Neuron (in vitro differentiated cells): ENCODE measurements around the gene YLPM1.

Source experiments
- H2AFZ ChIP-seq: one replicate; pipeline ENCODE4 v1.6.1; 2013; ENCODE audit warnings: low read depth, mild to moderate bottlenecking, inconsistent platforms, low read length, moderate library complexity
- H3K27me3 ChIP-seq: one replicate; pipeline ENCODE4 v1.6.1; 2013; ENCODE audit warnings: low read length; ENCODE audit not compliant: insufficient read depth
- H3K36me3 ChIP-seq: one replicate; pipeline ENCODE4 v1.6.1; 2013; ENCODE audit warnings: low read length; ENCODE audit not compliant: insufficient read depth
- H3K4me1 ChIP-seq: one replicate; pipeline ENCODE4 v1.6.1; 2013; ENCODE audit warnings: low read length; ENCODE audit not compliant: insufficient read depth
- H3K4me3 ChIP-seq: 2 replicates; pipeline ENCODE4 v1.5.1; 2013; ENCODE audit warnings: mild to moderate bottlenecking, low read length, moderate library complexity
- H3K9me3 ChIP-seq: one replicate; pipeline ENCODE4 v1.6.1; 2013; ENCODE audit warnings: low read length

Gene YLPM1

DNA sequence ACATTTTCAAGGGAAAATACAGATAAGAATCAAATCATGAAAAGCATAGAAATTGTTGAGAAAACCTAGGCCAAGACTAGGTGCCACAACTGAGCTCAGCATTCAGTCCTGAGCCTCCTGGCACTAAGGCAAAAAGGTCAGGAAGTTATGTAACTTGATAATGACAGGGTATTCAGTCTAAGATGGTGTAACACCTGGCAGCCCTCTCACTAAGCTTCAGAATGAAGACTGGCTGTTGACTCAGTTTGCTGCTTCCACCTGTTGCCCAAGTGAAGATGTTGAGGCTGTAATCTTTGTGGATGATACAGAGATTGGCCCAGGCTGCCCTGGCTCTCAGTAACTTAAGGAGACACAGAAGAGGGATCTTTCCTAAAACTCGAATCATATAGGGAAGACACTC, 93.2 kb downstream of the YLPM1 start:
- Histone ChIP-seq H3K9me3 (no peaks in the 10 kb centered on the region), H3K36me3 (no peaks in the 10 kb centered on the region), H3K27me3 (no peaks in the 10 kb centered on the region), H2AFZ (no peak overlapping the region), H3K4me1 (peaks cover 8% of the 10 kb centered on the region), H3K4me3 (no peak overlapping the region)

DNA sequence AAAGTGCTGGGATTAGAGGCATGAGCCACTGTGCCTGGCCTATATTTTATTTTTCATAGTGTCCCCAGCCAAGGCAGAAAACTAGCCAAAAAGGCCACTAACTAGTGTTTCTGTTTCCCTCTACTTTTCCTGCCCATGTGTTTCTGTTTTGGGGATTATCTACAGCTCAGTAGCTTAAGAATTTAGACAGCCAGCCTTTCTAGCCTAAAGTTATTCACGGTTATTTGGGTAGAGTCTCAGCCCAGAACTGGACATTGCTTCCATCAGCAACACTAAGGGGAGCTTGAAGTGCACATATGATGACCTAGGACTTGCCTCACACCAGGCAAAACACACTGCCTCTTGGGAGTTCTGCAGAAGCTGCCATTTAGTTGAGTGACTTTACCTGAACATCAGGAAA, 94.9 kb downstream of the YLPM1 start:
- Histone ChIP-seq H3K4me3 (no peak overlapping the region), H3K4me1 (peaks cover 4% of the 10 kb centered on the region), H3K27me3 (no peaks in the 10 kb centered on the region), H2AFZ (no peak overlapping the region), H3K36me3 (no peaks in the 10 kb centered on the region), H3K9me3 (no peaks in the 10 kb centered on the region)

GRCh38 chr14:74859757-74860552, 96.8 kb downstream of the YLPM1 start:
- Histone ChIP-seq H3K27me3 (no peaks in the 10 kb centered on the region), H3K4me1 (no peaks in the 10 kb centered on the region), H3K36me3 (no peaks in the 10 kb centered on the region), H3K4me3 (no peak overlapping the region), H3K9me3 (no peaks in the 10 kb centered on the region), H2AFZ (no peak overlapping the region)

- Histone ChIP-seq H3K9me3 (no peaks in the 10 kb centered on the region), H3K27me3 (no peaks in the 10 kb centered on the region), H2AFZ (no peak overlapping the region), H3K4me1 (no peaks in the 10 kb centered on the region), H3K4me3 (no peak overlapping the region), H3K36me3 (no peaks in the 10 kb centered on the region)
These were observed 98.0 kb downstream of the YLPM1 start for GRCh38 chr14:74860899-74861733.

DNA sequence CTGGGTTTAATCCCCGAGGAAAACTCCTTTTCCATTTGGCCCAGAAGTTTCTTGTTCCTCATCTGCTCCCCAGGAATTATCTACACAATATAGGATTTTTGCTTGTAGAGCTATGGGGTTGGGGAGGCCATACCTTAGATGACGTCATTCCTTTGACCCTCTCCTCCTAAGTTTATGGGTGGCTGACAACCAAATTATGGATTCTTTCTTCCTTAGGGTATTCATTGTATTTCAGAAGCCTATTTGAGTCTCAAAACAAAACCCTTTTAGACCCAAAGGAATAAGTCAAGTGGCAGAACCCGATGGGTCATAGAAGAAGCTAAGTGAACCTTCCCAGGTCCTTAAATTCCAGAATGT, 98.6 kb downstream of the YLPM1 start:
- Histone ChIP-seq H2AFZ (no peak overlapping the region), H3K27me3 (no peaks in the 10 kb centered on the region), H3K36me3 (no peaks in the 10 kb centered on the region), H3K4me1 (no peaks in the 10 kb centered on the region), H3K9me3 (no peaks in the 10 kb centered on the region), H3K4me3 (no peak overlapping the region)

- no peak overlapping the region for H2AFZ ChIP-seq
- H3K36me3 ChIP-seq: no peaks in the 10 kb centered on the region
- no peak overlapping the region for H3K4me3 ChIP-seq
- H3K27me3 ChIP-seq: peaks cover 2% of the 10 kb centered on the region
- H3K9me3 ChIP-seq: no peaks in the 10 kb centered on the region
- no peaks in the 10 kb centered on the region for H3K4me1 ChIP-seq
These were observed 100.2 kb downstream of the YLPM1 start for GRCh38 chr14:74863274-74863673.

DNA sequence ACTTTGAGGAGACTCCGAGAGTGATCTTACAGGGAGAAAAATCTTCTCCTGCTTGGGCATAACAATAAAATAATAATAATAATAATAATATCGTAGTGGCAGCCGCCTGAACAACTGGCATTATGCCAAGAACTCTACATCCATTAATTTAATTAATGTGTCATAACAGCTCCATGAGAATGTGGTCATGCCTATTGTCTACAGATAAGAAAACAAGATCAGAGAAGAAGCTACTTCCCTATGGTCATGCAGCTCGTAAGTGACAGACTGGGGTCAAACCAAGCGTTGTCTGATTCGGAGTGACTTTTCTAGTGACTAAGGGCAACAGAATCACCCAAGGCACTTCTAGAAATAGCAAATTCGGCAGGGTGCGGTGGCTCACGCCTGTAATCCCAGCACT, 101.1 kb downstream of the YLPM1 start:
- Histone ChIP-seq H3K4me1 (no peaks in the 10 kb centered on the region), H2AFZ (no peak overlapping the region), H3K4me3 (no peak overlapping the region), H3K36me3 (no peaks in the 10 kb centered on the region), H3K9me3 (no peaks in the 10 kb centered on the region), H3K27me3 (peaks cover 2% of the 10 kb centered on the region)

- H3K4me3 ChIP-seq: no peak overlapping the region
- H3K4me1 ChIP-seq: no peaks in the 10 kb centered on the region
- no peaks in the 10 kb centered on the region for H3K36me3 ChIP-seq
- H2AFZ ChIP-seq: no peak overlapping the region
- peaks cover 2% of the 10 kb centered on the region for H3K27me3 ChIP-seq
- H3K9me3 ChIP-seq: no peaks in the 10 kb centered on the region
These were observed 102.0 kb downstream of the YLPM1 start for GRCh38 chr14:74865156-74865555.

DNA sequence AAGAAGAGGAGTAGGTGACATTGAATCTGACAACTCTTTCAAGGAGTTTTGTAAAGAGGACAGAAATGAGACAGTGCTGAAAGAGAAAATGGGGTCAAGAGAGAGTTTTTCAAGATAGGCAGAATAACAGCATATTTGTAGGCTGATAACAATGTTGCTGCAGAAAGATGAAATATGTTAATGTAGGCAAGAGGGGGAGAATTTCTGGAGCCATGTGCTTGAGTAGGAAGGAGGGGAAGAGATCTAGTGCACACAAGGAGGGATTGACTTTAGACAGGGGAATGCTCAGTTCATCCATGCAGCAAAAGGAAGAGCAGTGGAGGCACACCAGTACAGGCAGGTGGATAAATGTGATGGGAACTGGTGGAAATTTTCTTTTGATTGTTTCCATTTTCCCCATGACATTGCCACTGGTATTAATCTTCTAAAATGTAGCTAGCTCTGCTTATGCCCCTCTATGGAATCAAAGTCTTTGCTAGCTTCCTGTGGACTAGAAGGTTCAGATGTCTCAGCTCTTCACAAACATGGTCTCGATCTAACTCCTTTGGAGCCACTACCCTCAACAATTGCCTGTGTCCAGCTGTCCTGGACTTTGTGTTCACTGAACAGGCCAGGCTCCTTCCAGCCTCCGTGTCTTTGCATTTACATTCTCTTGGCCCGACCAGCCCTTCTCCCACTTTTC, 103.7 kb downstream of the YLPM1 start:
- Histone ChIP-seq H3K4me3 (no peak overlapping the region), H3K4me1 (no peaks in the 10 kb centered on the region), H3K27me3 (peaks cover 2% of the 10 kb centered on the region), H3K9me3 (no peaks in the 10 kb centered on the region), H2AFZ (no peak overlapping the region), H3K36me3 (no peaks in the 10 kb centered on the region)

- Histone ChIP-seq H3K4me3 (no peak overlapping the region), H2AFZ (no peak overlapping the region), H3K36me3 (no peaks in the 10 kb centered on the region), H3K9me3 (no peaks in the 10 kb centered on the region), H3K27me3 (peaks cover 2% of the 10 kb centered on the region), H3K4me1 (no peaks in the 10 kb centered on the region)
These were observed 104.6 kb downstream of the YLPM1 start for GRCh38 chr14:74867673-74868072.

DNA sequence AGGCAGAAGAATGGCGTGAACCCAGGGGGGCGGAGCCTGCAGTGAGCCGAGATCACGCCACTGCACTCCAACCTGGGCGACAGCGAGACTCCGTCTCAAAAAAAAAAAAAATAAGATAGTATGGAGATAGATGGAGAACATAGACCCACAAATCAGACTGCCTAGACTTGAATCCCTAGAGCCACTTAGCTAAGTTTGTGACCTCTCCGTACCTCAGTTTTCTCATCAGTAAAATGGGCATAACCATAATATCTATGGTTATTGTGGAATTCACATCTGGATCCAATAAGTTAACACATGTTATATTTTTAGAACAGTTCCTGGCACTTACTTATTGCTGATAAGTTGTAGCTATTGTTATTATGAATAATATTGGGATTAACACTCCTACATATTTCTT, 105.6 kb downstream of the YLPM1 start:
- Histone ChIP-seq H3K36me3 (no peaks in the 10 kb centered on the region), H2AFZ (no peak overlapping the region), H3K9me3 (no peaks in the 10 kb centered on the region), H3K27me3 (peaks cover 5% of the 10 kb centered on the region), H3K4me3 (no peak overlapping the region), H3K4me1 (no peaks in the 10 kb centered on the region)

DNA sequence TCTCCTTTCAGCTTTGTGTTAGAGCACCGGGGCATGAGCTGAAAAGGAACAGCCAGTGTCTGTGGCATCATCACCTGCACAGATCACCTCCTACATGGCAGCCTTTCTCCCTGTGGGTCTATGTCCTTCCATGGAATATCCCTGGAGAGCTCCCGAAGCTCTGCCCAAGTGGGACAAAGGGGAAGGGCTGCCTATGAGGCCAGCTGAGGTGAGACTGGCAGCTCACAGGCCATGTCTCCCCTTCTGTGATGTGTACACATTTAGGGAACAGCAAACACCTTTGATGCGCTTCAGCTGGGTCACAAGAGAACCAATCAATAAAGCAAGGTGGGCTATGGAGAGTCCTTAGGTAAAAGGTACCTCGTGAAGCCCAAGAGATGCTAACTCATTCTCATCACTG, 108.7 kb downstream of the YLPM1 start:
- no peak overlapping the region for H3K4me3 ChIP-seq
- no peak overlapping the region for H2AFZ ChIP-seq
- H3K27me3 ChIP-seq: peaks cover 5% of the 10 kb centered on the region
- no peaks in the 10 kb centered on the region for H3K9me3 ChIP-seq
- H3K4me1 ChIP-seq: no peaks in the 10 kb centered on the region
- no peaks in the 10 kb centered on the region for H3K36me3 ChIP-seq

DNA sequence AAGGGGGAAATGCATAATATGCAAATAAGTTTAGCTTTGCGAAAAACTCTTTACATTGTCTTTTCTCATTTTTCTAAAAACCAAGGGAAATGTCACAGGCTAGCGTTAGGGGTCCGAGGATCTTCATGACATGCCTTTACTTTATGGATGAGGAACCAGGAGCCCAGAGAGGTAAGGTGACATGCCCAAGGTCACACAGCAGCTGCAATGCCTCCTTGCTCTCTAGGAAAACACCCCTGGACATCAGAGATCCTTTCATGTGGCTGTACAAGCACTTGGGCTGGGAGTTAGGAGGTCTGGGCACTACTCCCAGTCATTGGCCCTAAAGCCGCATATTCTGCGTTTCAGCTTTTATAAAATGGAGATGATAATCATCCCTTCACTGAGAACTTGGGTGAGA, 112.1 kb downstream of the YLPM1 start:
- Histone ChIP-seq H3K36me3 (no peaks in the 10 kb centered on the region), H3K27me3 (peaks cover 3% of the 10 kb centered on the region), H3K9me3 (no peaks in the 10 kb centered on the region), H3K4me3 (no peak overlapping the region), H2AFZ (no peak overlapping the region), H3K4me1 (no peaks in the 10 kb centered on the region)
